ENCODE results near the gene PPM1L. TPM values are rescaled to one million over a fixed set of nuclear protein-coding genes. Genes with fewer than 3 reads are reported as not detected.

Gene PPM1L
- total RNA-seq, 1 experiment from 2014 or later = 5.0 TPM

GRCh38 chr3:160808838-160809237 lies 52.8 kb downstream of the PPM1L start:
- DNase-seq = no peak
- Histone ChIP-seq H2AFZ (no peak overlapping the region), H3K4me3 (no peak overlapping the region), H3K79me2 (ENCODE audit: low read depth) (no peaks in the 10 kb centered on the region), H3K9me2 (ENCODE audit: insufficient read depth) (no peaks in the 10 kb centered on the region), H3K4me1 (replicated peaks; ENCODE audit: insufficient read depth) (no peaks in the 10 kb centered on the region), H3K4me2 (no peak overlapping the region), H3K9me3 (ENCODE audit: insufficient read depth, low read depth) (no peaks in the 10 kb centered on the region), H4K20me1 (ENCODE audit: insufficient read depth) (no peaks in the 10 kb centered on the region), H3K36me3 (ENCODE audit: low read depth) (no peaks in the 10 kb centered on the region), H3F3A (ENCODE audit: insufficient read depth, low read depth) (no peaks in the 10 kb centered on the region), H3K27ac (no peak overlapping the region), H3K27me3 (ENCODE audit: insufficient read depth, low read depth) (no peaks in the 10 kb centered on the region)
- TF ChIP-seq EZH2 (IDR thresholded peaks at IDR 0.05; ENCODE audit: low read depth) (no peak), CTCF (conservative IDR thresholded peaks at IDR 0.05) (no peak)
- ChIA-PET CTCF (no interaction called here), POLR2A (ENCODE audit: unreplicated experiment) (interaction anchor here (0.7 kb wide), 1 partner anchor 896 kb away, joined by 4 read pairs; no protein-coding TSS in a partner anchor)
- intact Hi-C loops (cut with micrococcal nuclease; ENCODE audit: unreplicated experiment) = no loop called here
- BruUV-seq (replicated peaks) = no TSS peak

- no peaks in the 10 kb centered on the region for H3K9me2 ChIP-seq (ENCODE audit: insufficient read depth)
- no peaks in the 10 kb centered on the region for H3K79me2 ChIP-seq (ENCODE audit: low read depth)
- H3K27ac ChIP-seq = no peak overlapping the region
- TF ChIP-seq EZH2 (IDR thresholded peaks at IDR 0.05; ENCODE audit: low read depth) (no peak), CTCF (conservative IDR thresholded peaks at IDR 0.05) (no peak)
- H2AFZ ChIP-seq = no peak overlapping the region
- ChIA-PET POLR2A (ENCODE audit: unreplicated experiment) (no interaction called here), CTCF (no interaction called here)
- DNase-seq = no peak
- no peaks in the 10 kb centered on the region for H3K27me3 ChIP-seq (ENCODE audit: insufficient read depth, low read depth)
- no peaks in the 10 kb centered on the region for H4K20me1 ChIP-seq (ENCODE audit: insufficient read depth)
- H3K4me2 ChIP-seq = no peak overlapping the region
- H3K9me3 ChIP-seq (ENCODE audit: insufficient read depth, low read depth) = no peaks in the 10 kb centered on the region
- H3K4me3 ChIP-seq = no peak overlapping the region
- H3K4me1 ChIP-seq (replicated peaks; ENCODE audit: insufficient read depth) = no peaks in the 10 kb centered on the region
- no peaks in the 10 kb centered on the region for H3F3A ChIP-seq (ENCODE audit: insufficient read depth, low read depth)
- BruUV-seq (replicated peaks) = no TSS peak
- intact Hi-C loops (cut with micrococcal nuclease; ENCODE audit: unreplicated experiment) = no loop called here
- no peaks in the 10 kb centered on the region for H3K36me3 ChIP-seq (ENCODE audit: low read depth)
Observed at GRCh38 chr3:160809453-160809852, 53.4 kb downstream of the PPM1L start.

GRCh38 chr3:160810362-160811236 lies 54.6 kb downstream of the PPM1L start:
- no peaks in the 10 kb centered on the region for H3K27me3 ChIP-seq (ENCODE audit: insufficient read depth, low read depth)
- no peaks in the 10 kb centered on the region for H3F3A ChIP-seq (ENCODE audit: insufficient read depth, low read depth)
- TF ChIP-seq EZH2 (IDR thresholded peaks at IDR 0.05; ENCODE audit: low read depth) (no peak), CTCF (conservative IDR thresholded peaks at IDR 0.05) (no peak)
- intact Hi-C loops (cut with micrococcal nuclease; ENCODE audit: unreplicated experiment) = no loop called here
- no peaks in the 10 kb centered on the region for H3K4me1 ChIP-seq (replicated peaks; ENCODE audit: insufficient read depth)
- CTCF ChIA-PET = interaction anchor here (0.6 kb wide), 1 partner anchor 39 kb away, joined by 11 read pairs; no protein-coding TSS in a partner anchor
- H3K79me2 ChIP-seq (ENCODE audit: low read depth) = no peaks in the 10 kb centered on the region
- no peaks in the 10 kb centered on the region for H3K9me3 ChIP-seq (ENCODE audit: insufficient read depth, low read depth)
- POLR2A ChIA-PET (ENCODE audit: unreplicated experiment) = no interaction called here
- DNase-seq = no peak
- H3K4me3 ChIP-seq = no peak overlapping the region
- no peak overlapping the region for H3K27ac ChIP-seq
- H3K36me3 ChIP-seq (ENCODE audit: low read depth) = no peaks in the 10 kb centered on the region
- no TSS peak for BruUV-seq (replicated peaks)
- no peaks in the 10 kb centered on the region; the same call in 1 of the 2 replicates for H4K20me1 ChIP-seq (ENCODE audit: insufficient read depth)
- no peaks in the 10 kb centered on the region for H3K9me2 ChIP-seq (ENCODE audit: insufficient read depth)
- no peak overlapping the region for H3K4me2 ChIP-seq
- H2AFZ ChIP-seq = no peak overlapping the region

Measured in PC-9 (cell line).